Esophagus squamous epithelium (tissue), 4 donors: ENCODE data around the gene BST1.

Experiments used
- CTCF ChIP-seq, 6 experiments: fragments of 450-650 bp in 4 of 6; fragments of 200-600 bp in 2 of 6; sonication (generic) in 2 of 6; IDR thresholded peaks; one replicate each; pipeline ENCODE4 v1.5.1; 2016 to 2019; ENCODE audit warnings: antibody characterized with exemption in 6 of 6, mild to moderate bottlenecking in 4 of 6, moderate library complexity in 4 of 6
- POLR2A ChIP-seq, 4 donors: fragments of 450-650 bp; IDR thresholded peaks; one replicate each; pipeline ENCODE4 v1.6.1; 2017; ENCODE audit warnings: antibody characterized with exemption in 4 of 4, mild to moderate bottlenecking in 4 of 4, moderate library complexity in 3 of 4

- no peak for TF ChIP-seq POLR2A (IDR thresholded peaks at IDR 0.05)
- TF ChIP-seq CTCF (IDR thresholded peaks at IDR 0.05), result no peak
These were observed 16.6 kb downstream of the BST1 start for GRCh38 chr4:15719506-15719905.
